Lower leg skin (tissue), 3 donors: ENCODE data around the gene LRRC27.

Source experiments
- CTCF ChIP-seq, 3 donors: fragments of 450-650 bp; IDR thresholded peaks; one replicate each; pipeline ENCODE4 v1.5.1; 2016; ENCODE audit warnings: antibody characterized with exemption in 3 of 3, mild to moderate bottlenecking in 3 of 3, moderate library complexity in 2 of 3
- POLR2A ChIP-seq, 2 donors: fragments of 450-650 bp; IDR thresholded peaks; one replicate each; pipeline ENCODE4 v1.6.1; 2016 to 2017; ENCODE audit warnings: antibody characterized with exemption in 2 of 2, mild to moderate bottlenecking in 1 of 2, moderate library complexity in 1 of 2

GRCh38 chr10:132399117-132400035 is 67.4 kb downstream of the LRRC27 start:
- TF ChIP-seq CTCF (IDR thresholded peaks at IDR 0.05) (no peak), POLR2A (IDR thresholded peaks at IDR 0.05) (no peak)
